B cell (primary cell): ENCODE data around the gene ITPR1. TPM values are rescaled to one million over a fixed set of nuclear protein-coding genes. Genes with fewer than 3 reads are reported as not detected.

ENCODE experiments used
- ATAC-seq: fragments of 200-7000 bp; cut with Tn5 transposase; one replicate; pipeline ENCODE4 v1.10.0; 2021; ENCODE audit warnings: low read depth, mild to moderate bottlenecking, moderate number of reproducible peaks, moderate library complexity
- CTCF ChIA-PET: fragments of 350-600 bp; sonication (Branson Sonifier 250); formaldehyde crosslinking; loops from one replicate; lab custom pipeline; 2021; ENCODE audit warnings: antibody characterized with exemption, inconsistent platforms; lab: Charles Lee
- POLR2A ChIA-PET: fragments of 350-600 bp; sonication (Branson Sonifier 250); formaldehyde crosslinking; loops from one replicate; lab custom pipeline; 2021; ENCODE audit warnings: antibody characterized with exemption; lab: Charles Lee
- DNase-seq: peaks from one replicate; pipeline ENCODE4 v3.0.0; 2013
- H2AFZ ChIP-seq: 2 replicates; pipeline ENCODE4 v1.6.1; 2012; ENCODE audit warnings: mild to moderate bottlenecking, low read depth, low read length; ENCODE audit not compliant: insufficient read depth, poor library complexity, severe bottlenecking
- H3K27ac ChIP-seq, 2 donors: 1 replicate in 1 of 2; 2 replicates in 1 of 2; pipeline ENCODE4 v1.5.1; 2012 to 2013; ENCODE audit warnings: low read length in 2 of 2, mild to moderate bottlenecking in 2 of 2, moderate library complexity in 1 of 2
- H3K27me3 ChIP-seq, 4 experiments: fragments of 200-600 bp in 1 of 4; sonication (generic) in 1 of 4; replicated peaks in 1 of 4; 1 replicate in 2 of 4; 2 replicates in 2 of 4; pipeline versions ENCODE4 v1.6.1 to v1.7.0; 2013 to 2016; ENCODE audit warnings: low read length in 3 of 4, mild to moderate bottlenecking in 2 of 4, mixed read lengths in 1 of 4, moderate library complexity in 1 of 4; ENCODE audit not compliant: insufficient read depth in 4 of 4, control insufficient read depth in 3 of 4; ENCODE audit errors: control extremely low read depth in 1 of 4
- H3K36me3 ChIP-seq, 2 experiments: replicated peaks in 1 of 2; 1 replicate in 1 of 2; 2 replicates in 1 of 2; pipeline versions ENCODE4 v1.6.1 to v1.7.1; 2013; ENCODE audit warnings: low read length in 1 of 2; ENCODE audit not compliant: insufficient read depth in 2 of 2, control insufficient read depth in 1 of 2; ENCODE audit errors: control extremely low read depth in 1 of 2, extremely low read depth in 1 of 2
- H3K4me1 ChIP-seq, 2 donors: fragments of 200-600 bp in 1 of 2; sonication (generic) in 1 of 2; 1 replicate in 1 of 2; 2 replicates in 1 of 2; pipeline versions ENCODE4 v1.5.1 to v1.6.1; 2013 to 2017; ENCODE audit warnings: low read length in 2 of 2; ENCODE audit not compliant: control insufficient read depth in 2 of 2, insufficient read depth in 2 of 2
- H3K4me2 ChIP-seq: replicated peaks from 2 replicates; pipeline ENCODE3; 2012; ENCODE audit warnings: mild to moderate bottlenecking, low read depth, low read length; ENCODE audit not compliant: poor library complexity, severe bottlenecking
- H3K4me3 ChIP-seq, 5 experiments: fragments of 200-600 bp in 1 of 5; sonication (generic) in 1 of 5; 1 replicate in 3 of 5; 2 replicates in 2 of 5; pipeline versions ENCODE4 v1.5.1 to v1.7.0; 2011 to 2016; ENCODE audit warnings: low read length in 4 of 5, mild to moderate bottlenecking in 4 of 5, low read depth in 2 of 5, control low read depth in 1 of 5, moderate library complexity in 1 of 5; ENCODE audit not compliant: insufficient read depth in 1 of 5; ENCODE audit errors: control extremely low read depth in 1 of 5, extremely low read depth in 1 of 5
- H3K79me2 ChIP-seq: fragments of 200-600 bp; sonication (generic); one replicate; pipeline ENCODE4 v1.6.0; 2016; ENCODE audit warnings: low read length; ENCODE audit not compliant: control insufficient read depth, insufficient read depth
- H3K9ac ChIP-seq: fragments of 200-600 bp; sonication (generic); 2 replicates; pipeline ENCODE4 v1.6.1; 2017; ENCODE audit warnings: mild to moderate bottlenecking, low read length, moderate library complexity
- H3K9me3 ChIP-seq, 3 donors: one replicate each; pipeline versions ENCODE4 v1.6.1 to v1.7.1; 2013; ENCODE audit warnings: low read length in 2 of 3; ENCODE audit not compliant: control insufficient read depth in 2 of 3, insufficient read depth in 1 of 3; ENCODE audit errors: control extremely low read depth in 1 of 3
- H4K20me1 ChIP-seq: 2 replicates; pipeline ENCODE4 v1.6.0; 2012; ENCODE audit warnings: mild to moderate bottlenecking, low read length; ENCODE audit not compliant: insufficient read depth, control insufficient read depth, poor library complexity, severe bottlenecking
- H3K27ac Mint-ChIP-seq: one replicate; pipeline ENCODE4 v1.8.0; 2021; ENCODE audit warnings: mixed read lengths
- H3K27me3 Mint-ChIP-seq: one replicate; pipeline ENCODE4 v1.8.0; 2021; ENCODE audit warnings: mixed read lengths
- H3K4me1 Mint-ChIP-seq: one replicate; pipeline ENCODE4 v1.8.0; 2021; ENCODE audit warnings: mixed read lengths
- H3K4me3 Mint-ChIP-seq: one replicate; pipeline ENCODE4 v1.8.0; 2021; ENCODE audit warnings: mixed read lengths
- H3K9me3 Mint-ChIP-seq: one replicate; pipeline ENCODE4 v1.8.0; 2022; ENCODE audit warnings: mixed read lengths; ENCODE audit not compliant: insufficient read depth
- CTCF ChIP-seq: fragments of 200-600 bp; IDR thresholded peaks from one replicate; pipeline ENCODE4 v1.8.0; 2022; ENCODE audit warnings: antibody characterized with exemption, mild to moderate bottlenecking
- EZH2 ChIP-seq: IDR thresholded peaks from 2 replicates; pipeline ENCODE4 v1.6.1; 2012; ENCODE audit warnings: borderline replicate concordance, low read depth, mild to moderate bottlenecking, moderate library complexity, low read length; ENCODE audit not compliant: insufficient read depth, poor library complexity, severe bottlenecking
- WGBS: methylation state at CpG from one replicate; pipeline ENCODE4 v1.1.5; 2013; ENCODE audit warnings: missing lambda C conversion rate; ENCODE audit not compliant: insufficient coverage; 5-methylcytosine and 5-hydroxymethylcytosine counted together
- intact Hi-C: fragments of 100-400 bp; cut with micrococcal nuclease; formaldehyde crosslinking; loops from one replicate; pipeline ENCODE4 v1.10.0; 2022
- polyA plus RNA-seq: library from polyadenylated mRNA; depleted of rRNA; stranded (reverse); fragments of >200 nt; gene quantifications from 2 replicates; pipeline ENCODE4 v1.2.3, GENCODE V29; 2012
- total RNA-seq, 2 donors: library from RNA; stranded (reverse); fragments of 120-200 nt in 1 of 2; gene quantifications; 1 replicate in 1 of 2; 2 replicates in 1 of 2; pipeline versions ENCODE4 v1.2.3 to v1.2.4, GENCODE V29; 2013 to 2022

Gene ITPR1
- total and polyA plus RNA-seq, 2 donors (not counting 1 experiment from before 2014, with no cell fraction given), result 64.0 to 332 TPM

- Mint-ChIP-seq H3K27me3 (no peaks in the 10 kb centered on the region), H3K4me3 (no peak overlapping the region), H3K4me1 (no peaks in the 10 kb centered on the region), H3K27ac (no peak overlapping the region), H3K9me3 (no peaks in the 10 kb centered on the region)
- DNase-seq (no peak), ATAC-seq (no peak)
- no peak overlapping the region for H2AFZ ChIP-seq
- no peak overlapping the region for H3K4me2 ChIP-seq
- H3K4me3 ChIP-seq, result no peak overlapping the region
- WGBS, result 93% methylated on average over 3 of the region's 5 CpGs
- H3K36me3 ChIP-seq, result peaks cover 2 to 90% of the 10 kb centered on the region in 2 experiments
- no peaks in the 10 kb centered on the region for H3K4me1 ChIP-seq
- ChIA-PET POLR2A (no interaction called here), CTCF (interaction anchor here (1.3 to 10.0 kb wide), 3 partner anchors 12 to 340 kb away, joined by 3 to 391 read pairs (median 3); no protein-coding TSS in a partner anchor)
- H3K9ac ChIP-seq, result no peak overlapping the region
- no peak overlapping the region for H3K27ac ChIP-seq
- H3K9me3 ChIP-seq, result no peaks in the 10 kb centered on the region
- peaks cover 11% of the 10 kb centered on the region for H3K79me2 ChIP-seq
- TF ChIP-seq CTCF (no peak), EZH2 (no peak)
- no peaks in the 10 kb centered on the region for H3K27me3 ChIP-seq
- intact Hi-C loops, result loop anchor here (10.0 kb wide), 1 partner anchor 107 kb away; no protein-coding TSS in a partner anchor
- peaks cover 54% of the 10 kb centered on the region for H4K20me1 ChIP-seq
These were observed 224.2 kb downstream of the ITPR1 start for GRCh38 chr3:4717363-4717740.

- TF ChIP-seq EZH2 (no peak), CTCF (no peak)
- Mint-ChIP-seq H3K9me3 (no peaks in the 10 kb centered on the region), H3K27ac (no peak overlapping the region), H3K4me1 (no peaks in the 10 kb centered on the region), H3K4me3 (no peak overlapping the region), H3K27me3 (no peaks in the 10 kb centered on the region)
- no peak for DNase-seq
- CTCF ChIA-PET, result interaction anchor here (1.7 to 10.0 kb wide), 2 partner anchors 17 to 339 kb away, joined by 3 to 391 read pairs; no protein-coding TSS in a partner anchor
- Histone ChIP-seq H3K9me3 (no peaks in the 10 kb centered on the region), H3K9ac (no peak overlapping the region), H3K4me1 (no peaks in the 10 kb centered on the region), H3K27me3 (no peaks in the 10 kb centered on the region), H3K36me3 (peaks cover 2 to 84% of the 10 kb centered on the region in 2 experiments), H3K27ac (no peak overlapping the region), H3K4me3 (no peak overlapping the region), H4K20me1 (peaks cover 58% of the 10 kb centered on the region), H3K4me2 (no peak overlapping the region), H3K79me2 (peaks cover 11% of the 10 kb centered on the region), H2AFZ (no peak overlapping the region)
- POLR2A ChIA-PET, result no interaction called here
- WGBS, result 93% methylated on average over 2 of the region's 4 CpGs
- ATAC-seq, result no peak
- intact Hi-C loops, result loop anchor here (10.0 kb wide), 1 partner anchor 107 kb away; no protein-coding TSS in a partner anchor
These were observed 225.1 kb downstream of the ITPR1 start for GRCh38 chr3:4718179-4718736.
